Mesenchymal stem cell (in vitro differentiated cells and primary cell): ENCODE data around the gene KCNIP4.

Source experiments
- DNase-seq: peaks from one replicate; pipeline ENCODE4 v3.0.0-alpha.2; 2013
- H2AFZ ChIP-seq: one replicate; pipeline ENCODE4 v1.6.1; 2013; ENCODE audit warnings: low read depth, mild to moderate bottlenecking, control low read depth, inconsistent platforms, low read length, moderate library complexity
- H2AK5ac ChIP-seq: 2 replicates; pipeline ENCODE4 v1.6.1; 2013; ENCODE audit warnings: low read length, moderate library complexity, mild to moderate bottlenecking, inconsistent platforms; ENCODE audit not compliant: severe bottlenecking
- H2BK120ac ChIP-seq: one replicate; pipeline ENCODE4 v1.6.1; 2013; ENCODE audit warnings: low read depth, mild to moderate bottlenecking, inconsistent platforms, low read length, moderate library complexity
- H2BK12ac ChIP-seq, 2 experiments: one replicate each; pipeline ENCODE4 v1.6.1; 2013; ENCODE audit warnings: inconsistent platforms in 2 of 2, low read length in 2 of 2, mild to moderate bottlenecking in 2 of 2, moderate library complexity in 2 of 2, control low read depth in 1 of 2
- H2BK15ac ChIP-seq: one replicate; pipeline ENCODE4 v1.6.1; 2013; ENCODE audit warnings: mild to moderate bottlenecking, low read depth, inconsistent platforms; ENCODE audit not compliant: poor library complexity, severe bottlenecking
- H2BK5ac ChIP-seq: 2 replicates; pipeline ENCODE4 v1.6.1; 2013; ENCODE audit warnings: low read depth, mild to moderate bottlenecking, low read length, control low read depth, inconsistent platforms; ENCODE audit not compliant: poor library complexity, severe bottlenecking
- H3K14ac ChIP-seq, 2 experiments: one replicate each; pipeline ENCODE4 v1.6.1; 2013; ENCODE audit warnings: inconsistent platforms in 2 of 2, low read length in 2 of 2, control low read depth in 1 of 2, mild to moderate bottlenecking in 1 of 2, moderate library complexity in 1 of 2
- H3K18ac ChIP-seq, 2 experiments: one replicate each; pipeline ENCODE4 v1.6.1; 2013; ENCODE audit warnings: inconsistent platforms in 2 of 2, low read length in 2 of 2, control low read depth in 1 of 2, low read depth in 1 of 2, mild to moderate bottlenecking in 1 of 2
- H3K23ac ChIP-seq, 2 experiments: one replicate each; pipeline ENCODE4 v1.6.1; 2013; ENCODE audit warnings: inconsistent platforms in 2 of 2, low read length in 2 of 2, mild to moderate bottlenecking in 2 of 2, moderate library complexity in 2 of 2, control low read depth in 1 of 2
- H3K27ac ChIP-seq: 2 replicates; pipeline ENCODE4 v1.5.1; 2013; ENCODE audit warnings: mild to moderate bottlenecking, moderate library complexity, low read length, control low read depth, inconsistent platforms; ENCODE audit not compliant: poor library complexity, severe bottlenecking
- H3K27me3 ChIP-seq, 2 experiments: 2 replicates each; pipeline versions ENCODE4 v1.6.1 to v1.7.0; 2013; ENCODE audit warnings: low read length in 2 of 2, mild to moderate bottlenecking in 2 of 2, moderate library complexity in 2 of 2, control low read depth in 1 of 2, inconsistent platforms in 1 of 2; ENCODE audit not compliant: control insufficient read depth in 1 of 2, insufficient read depth in 1 of 2
- H3K36me3 ChIP-seq, 2 experiments: 2 replicates each; pipeline versions ENCODE4 v1.6.1 to v1.7.0; 2013; ENCODE audit warnings: low read length in 2 of 2, control low read depth in 1 of 2, inconsistent platforms in 1 of 2, low read depth in 1 of 2, mild to moderate bottlenecking in 1 of 2; ENCODE audit not compliant: insufficient read depth in 2 of 2, control insufficient read depth in 1 of 2
- H3K4ac ChIP-seq, 2 experiments: one replicate each; pipeline ENCODE4 v1.6.1; 2013; ENCODE audit warnings: inconsistent platforms in 2 of 2, low read length in 2 of 2, mild to moderate bottlenecking in 2 of 2, moderate library complexity in 2 of 2, control low read depth in 1 of 2, low read depth in 1 of 2
- H3K4me1 ChIP-seq: 2 replicates; pipeline ENCODE4 v1.6.1; 2013; ENCODE audit warnings: low read depth, low read length, control low read depth; ENCODE audit not compliant: control insufficient read depth, insufficient read depth
- H3K4me2 ChIP-seq: 2 replicates; pipeline ENCODE4 v1.6.1; 2013; ENCODE audit warnings: low read length, mild to moderate bottlenecking, inconsistent platforms; ENCODE audit not compliant: poor library complexity, severe bottlenecking
- H3K4me3 ChIP-seq, 2 experiments: 2 replicates each; pipeline versions ENCODE4 v1.5.1 to v1.7.0; 2013; ENCODE audit warnings: low read length in 2 of 2, mild to moderate bottlenecking in 2 of 2, control low read depth in 1 of 2, low read depth in 1 of 2; ENCODE audit not compliant: insufficient read depth in 1 of 2
- H3K79me1 ChIP-seq: replicated peaks from 2 replicates; pipeline ENCODE4 v1.6.1; 2013; ENCODE audit warnings: mild to moderate bottlenecking, control low read depth, low read length, inconsistent platforms; ENCODE audit not compliant: poor library complexity, severe bottlenecking
- H3K9ac ChIP-seq: 2 replicates; pipeline ENCODE4 v1.7.0; 2013; ENCODE audit warnings: mild to moderate bottlenecking, low read length, moderate library complexity
- H3K9me3 ChIP-seq: 2 replicates; pipeline ENCODE4 v1.7.0; 2013; ENCODE audit warnings: mild to moderate bottlenecking, low read length; ENCODE audit not compliant: control insufficient read depth
- H4K8ac ChIP-seq: one replicate; pipeline ENCODE4 v1.6.1; 2013; ENCODE audit warnings: inconsistent platforms, mild to moderate bottlenecking, low read length, moderate library complexity
- H4K91ac ChIP-seq: one replicate; pipeline ENCODE4 v1.6.1; 2013; ENCODE audit warnings: mild to moderate bottlenecking, low read length, inconsistent platforms
- WGBS: methylation state at CpG from one replicate; pipeline ENCODE4 v1.1.7; 2013; ENCODE audit warnings: mixed read lengths; 5-methylcytosine and 5-hydroxymethylcytosine counted together

The KCNIP4 gene

DNA sequence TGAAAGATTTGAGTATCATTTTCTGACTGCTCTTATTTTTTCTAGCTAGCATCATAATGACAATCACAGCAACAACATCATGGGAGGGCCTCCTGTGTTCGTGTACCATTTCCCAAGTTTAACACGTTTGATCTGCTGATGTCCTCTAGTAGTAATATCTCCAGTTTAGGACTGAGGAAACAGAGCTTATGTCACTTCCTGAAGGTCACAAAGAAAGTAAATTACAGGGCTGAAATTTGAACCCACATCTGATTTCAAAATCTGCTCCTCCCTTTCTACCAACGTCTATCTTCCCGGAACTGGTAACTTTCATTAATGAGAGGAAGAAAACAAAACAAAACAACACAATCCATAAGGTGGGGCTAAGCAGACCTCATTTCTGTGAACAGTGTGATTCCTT, 945.6 kb downstream of the KCNIP4 start:
- H4K91ac ChIP-seq = no peak overlapping the region
- H2AFZ ChIP-seq = no peak overlapping the region
- peaks cover 2% of the 10 kb centered on the region for H3K9me3 ChIP-seq
- no peaks in the 10 kb centered on the region for H3K4me1 ChIP-seq
- H3K4me2 ChIP-seq = no peak overlapping the region
- no peaks in the 10 kb centered on the region for H3K79me1 ChIP-seq
- H3K18ac ChIP-seq = no peak overlapping the region
- no peak overlapping the region for H4K8ac ChIP-seq
- DNase-seq = no peak
- H3K4me3 ChIP-seq = no peak overlapping the region
- no peaks in the 10 kb centered on the region for H3K36me3 ChIP-seq
- no peaks in the 10 kb centered on the region for H3K27me3 ChIP-seq
- H2BK120ac ChIP-seq = no peak overlapping the region
- no peak overlapping the region for H2AK5ac ChIP-seq
- WGBS = 94% methylated on average over 2 of the region's 4 CpGs
- H3K23ac ChIP-seq = no peak overlapping the region
- no peak overlapping the region for H2BK15ac ChIP-seq
- H3K27ac ChIP-seq = no peak overlapping the region
- H2BK12ac ChIP-seq = no peak overlapping the region
- H2BK5ac ChIP-seq = no peak overlapping the region
- no peak overlapping the region for H3K9ac ChIP-seq
- no peak overlapping the region for H3K14ac ChIP-seq
- no peak overlapping the region for H3K4ac ChIP-seq

DNA sequence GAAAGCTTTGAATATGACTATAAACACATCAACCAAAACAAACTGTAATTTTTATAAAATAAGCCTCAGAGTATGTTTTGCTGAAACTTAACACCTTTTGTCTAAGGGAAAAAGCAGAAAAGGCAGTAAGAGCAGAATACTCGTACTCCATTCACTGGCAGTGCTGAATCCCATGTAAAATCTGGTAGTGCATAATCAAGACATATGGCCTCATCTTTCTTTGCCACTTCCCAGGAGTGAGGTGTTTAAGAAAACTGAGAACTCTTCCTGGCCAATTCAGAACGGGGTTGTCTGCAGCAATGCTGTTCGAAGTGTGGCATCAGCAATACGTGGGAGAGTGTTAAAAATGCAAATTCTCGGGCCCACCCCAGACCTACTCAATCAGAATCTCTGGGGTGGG, 946.3 kb downstream of the KCNIP4 start:
- no peaks in the 10 kb centered on the region for H3K4me1 ChIP-seq
- no peak overlapping the region for H4K91ac ChIP-seq
- no peak overlapping the region for H2AFZ ChIP-seq
- H3K4ac ChIP-seq = no peak overlapping the region
- no peak overlapping the region for H3K14ac ChIP-seq
- H3K18ac ChIP-seq = no peak overlapping the region
- no peaks in the 10 kb centered on the region for H3K36me3 ChIP-seq
- 87% methylated on average over 5 of the region's 5 CpGs for WGBS
- H3K4me2 ChIP-seq = no peak overlapping the region
- H3K9me3 ChIP-seq = peaks cover 2% of the 10 kb centered on the region
- no peak overlapping the region for H2BK120ac ChIP-seq
- H3K27me3 ChIP-seq = no peaks in the 10 kb centered on the region
- no peak overlapping the region for H4K8ac ChIP-seq
- no peak overlapping the region for H2BK15ac ChIP-seq
- H2AK5ac ChIP-seq = no peak overlapping the region
- DNase-seq = no peak
- H3K23ac ChIP-seq = no peak overlapping the region
- H3K27ac ChIP-seq = no peak overlapping the region
- no peak overlapping the region for H3K9ac ChIP-seq
- no peak overlapping the region for H2BK5ac ChIP-seq
- no peak overlapping the region for H2BK12ac ChIP-seq
- no peaks in the 10 kb centered on the region for H3K79me1 ChIP-seq
- no peak overlapping the region for H3K4me3 ChIP-seq

DNA sequence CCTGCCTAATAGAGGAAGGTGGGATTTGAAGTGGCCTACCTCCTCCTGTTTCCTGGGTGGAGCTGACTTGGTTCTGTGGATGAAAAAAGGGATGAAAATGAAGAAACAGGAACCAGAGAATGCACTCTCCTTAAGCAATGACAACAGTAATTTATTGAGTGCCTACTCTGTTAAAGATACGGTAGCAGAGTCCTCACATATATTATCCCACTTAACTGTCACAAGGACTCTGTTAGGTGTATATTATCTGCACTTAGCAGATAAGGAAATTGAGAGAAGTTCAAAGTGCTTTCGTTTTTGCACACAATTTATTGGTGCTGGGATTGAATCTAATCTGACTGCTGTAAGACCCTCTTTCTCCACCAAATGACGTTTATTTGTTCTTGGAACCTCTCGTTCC, 947.1 kb downstream of the KCNIP4 start:
- no peak for DNase-seq
- Histone ChIP-seq H3K23ac (no peak overlapping the region), H3K36me3 (no peaks in the 10 kb centered on the region), H4K91ac (no peak overlapping the region), H2BK15ac (no peak overlapping the region), H3K9ac (no peak overlapping the region), H2AK5ac (no peak overlapping the region), H3K4me2 (no peak overlapping the region), H3K27me3 (no peaks in the 10 kb centered on the region), H2BK120ac (no peak overlapping the region), H4K8ac (no peak overlapping the region), H3K4me3 (no peak overlapping the region), H2BK5ac (no peak overlapping the region), H2AFZ (no peak overlapping the region), H3K14ac (no peak overlapping the region), H2BK12ac (no peak overlapping the region), H3K4ac (no peak overlapping the region), H3K4me1 (no peaks in the 10 kb centered on the region), H3K18ac (no peak overlapping the region), H3K79me1 (no peaks in the 10 kb centered on the region), H3K9me3 (peaks cover 5% of the 10 kb centered on the region), H3K27ac (no peak overlapping the region)
- whole genome bisulfite sequencing = 22% methylated on average over 1 of the region's 4 CpGs

DNA sequence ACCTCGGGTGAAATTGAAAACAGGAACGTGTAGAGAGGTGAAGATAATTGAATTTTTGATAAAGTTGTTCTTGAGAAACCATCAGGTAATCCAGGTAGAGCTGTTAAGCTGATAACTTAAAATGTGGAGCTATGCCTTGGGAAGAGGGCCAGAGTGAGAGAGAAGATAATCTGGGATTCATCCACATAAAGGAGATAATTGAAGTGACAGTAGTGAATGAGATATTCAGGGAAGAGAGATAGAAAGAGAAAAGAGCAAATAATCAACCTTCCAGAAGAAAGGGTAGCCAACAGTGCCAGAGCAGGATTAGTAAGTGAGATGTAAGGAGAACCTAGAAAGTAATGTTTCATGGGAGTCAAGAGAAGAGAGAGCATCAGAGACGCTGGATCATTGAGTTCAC, 950.7 kb downstream of the KCNIP4 start:
- Histone ChIP-seq H4K8ac (no peak overlapping the region), H3K4ac (no peak overlapping the region), H3K27me3 (no peaks in the 10 kb centered on the region), H2BK5ac (no peak overlapping the region), H2AFZ (no peak overlapping the region), H3K23ac (no peak overlapping the region), H3K14ac (no peak overlapping the region), H2BK12ac (no peak overlapping the region), H2BK120ac (no peak overlapping the region), H3K27ac (no peak overlapping the region), H3K18ac (no peak overlapping the region), H3K9ac (no peak overlapping the region), H2AK5ac (no peak overlapping the region), H4K91ac (no peak overlapping the region), H3K4me2 (no peak overlapping the region), H3K4me1 (no peaks in the 10 kb centered on the region), H3K4me3 (no peak overlapping the region), H3K36me3 (no peaks in the 10 kb centered on the region), H3K79me1 (no peaks in the 10 kb centered on the region), H2BK15ac (no peak overlapping the region), H3K9me3 (peaks cover 5% of the 10 kb centered on the region)
- 89% methylated on average over 3 of the region's 3 CpGs for WGBS
- DNase-seq = no peak
